Measurements from ENCODE around the gene FARS2.

DNA sequence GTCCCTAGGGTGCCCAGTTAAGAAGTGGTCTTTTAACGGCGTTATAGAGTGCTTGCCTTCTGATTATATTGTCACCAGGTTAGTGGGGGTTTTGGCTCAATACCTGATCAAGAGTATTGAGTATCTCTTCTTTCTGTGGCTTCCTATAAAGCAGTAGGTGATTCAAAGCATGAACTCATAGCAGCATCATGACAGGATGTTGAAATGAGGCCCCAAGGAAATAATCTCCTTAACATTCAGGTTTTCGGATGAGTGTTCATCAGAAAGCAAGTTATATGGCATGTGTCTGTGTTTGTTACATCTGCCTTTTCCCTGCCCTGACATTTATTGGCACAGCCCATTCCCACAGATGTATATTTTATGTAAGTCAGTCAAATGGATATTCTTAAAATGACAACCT is 301.0 kb downstream of the FARS2 start:
- TF ChIP-seq POLR2A (IDR thresholded peaks at IDR 0.05; ENCODE audit: low read length) (no peak), GATA1 (IDR thresholded peaks at IDR 0.05; ENCODE audit: low read depth, low read length) (no peak)
